ENCODE results near the gene TMEM170A.
"Not testable (repeated sequence)": the region's sequence is repeated elsewhere in the genome, so short reads cannot be mapped to it uniquely, and the experiment has no call there.

Gene TMEM170A

DNA sequence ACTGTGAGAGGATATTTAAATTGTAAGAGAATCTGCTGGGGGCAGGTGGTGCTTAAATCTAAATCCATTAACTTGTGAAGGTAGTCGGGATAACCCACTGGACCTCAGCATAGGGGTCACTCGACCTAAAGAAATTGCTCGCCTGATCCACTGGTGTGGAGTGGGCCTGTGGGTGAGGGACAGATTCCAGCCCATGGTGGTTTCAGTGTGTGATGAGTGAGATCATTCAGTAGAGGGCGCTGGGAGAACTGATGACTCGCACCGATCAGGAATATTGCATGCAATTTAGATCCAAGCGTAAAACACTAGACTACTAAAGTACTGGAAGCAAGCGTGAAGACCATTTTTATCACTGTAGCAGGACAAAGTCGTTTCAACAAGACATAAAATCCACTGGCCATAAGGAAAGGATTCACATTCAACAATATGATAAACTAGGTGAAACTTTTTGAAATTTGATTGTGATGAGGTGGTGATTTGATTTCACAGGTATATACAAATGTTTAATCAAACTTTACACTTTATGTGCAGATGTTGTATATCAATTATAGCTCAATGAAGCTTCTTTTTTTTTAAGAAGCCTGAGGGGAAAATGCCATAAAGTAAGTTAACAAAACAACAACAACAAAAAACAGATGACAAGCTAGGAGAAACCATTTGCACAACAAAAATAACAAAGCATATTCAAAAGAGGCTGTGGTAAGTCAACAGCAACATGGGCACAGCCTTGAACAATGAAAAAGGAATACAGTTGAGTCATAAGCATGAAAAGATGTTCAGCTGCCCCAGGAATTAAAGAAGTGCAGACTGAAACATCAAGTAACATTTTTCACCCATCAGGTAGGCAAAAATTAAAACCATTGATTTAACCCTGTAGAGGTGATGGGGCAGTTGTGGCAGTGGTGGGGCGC, 7.5 kb upstream of the TMEM170A start:
- no peak overlapping the region for H2AFZ ChIP-seq (ENCODE audit: low read depth, low read length)
- no peaks in the 10 kb centered on the region for H3K4me1 ChIP-seq (ENCODE audit: insufficient read depth, low read length)
- H4K20me1 ChIP-seq (ENCODE audit: insufficient read depth, low read length), result no peaks in the 10 kb centered on the region
- no peak overlapping the region for H3K4me3 ChIP-seq (ENCODE audit: low read depth in 1 of 2, low read length in 2 of 2)
- peak; percentile 78 for ATAC-seq (ENCODE audit: insufficient read depth, low read depth)
- no peak overlapping the region for H3K27ac ChIP-seq (ENCODE audit: low read length)
- H3K4me2 ChIP-seq (ENCODE audit: insufficient read depth, low read length), result no peak overlapping the region
- no peaks in the 10 kb centered on the region for H3K9me3 ChIP-seq (ENCODE audit: insufficient read depth, low read length, severe bottlenecking)
- H3K36me3 ChIP-seq (ENCODE audit: insufficient read depth, low read length), result no peaks in the 10 kb centered on the region
- DNase-seq, result peak; percentile 37
- no peak overlapping the region for H3K9ac ChIP-seq (ENCODE audit: low read depth, low read length)
- H3K79me2 ChIP-seq (ENCODE audit: insufficient read depth, low read length), result no peaks in the 10 kb centered on the region
- TF ChIP-seq, protein P1, sequence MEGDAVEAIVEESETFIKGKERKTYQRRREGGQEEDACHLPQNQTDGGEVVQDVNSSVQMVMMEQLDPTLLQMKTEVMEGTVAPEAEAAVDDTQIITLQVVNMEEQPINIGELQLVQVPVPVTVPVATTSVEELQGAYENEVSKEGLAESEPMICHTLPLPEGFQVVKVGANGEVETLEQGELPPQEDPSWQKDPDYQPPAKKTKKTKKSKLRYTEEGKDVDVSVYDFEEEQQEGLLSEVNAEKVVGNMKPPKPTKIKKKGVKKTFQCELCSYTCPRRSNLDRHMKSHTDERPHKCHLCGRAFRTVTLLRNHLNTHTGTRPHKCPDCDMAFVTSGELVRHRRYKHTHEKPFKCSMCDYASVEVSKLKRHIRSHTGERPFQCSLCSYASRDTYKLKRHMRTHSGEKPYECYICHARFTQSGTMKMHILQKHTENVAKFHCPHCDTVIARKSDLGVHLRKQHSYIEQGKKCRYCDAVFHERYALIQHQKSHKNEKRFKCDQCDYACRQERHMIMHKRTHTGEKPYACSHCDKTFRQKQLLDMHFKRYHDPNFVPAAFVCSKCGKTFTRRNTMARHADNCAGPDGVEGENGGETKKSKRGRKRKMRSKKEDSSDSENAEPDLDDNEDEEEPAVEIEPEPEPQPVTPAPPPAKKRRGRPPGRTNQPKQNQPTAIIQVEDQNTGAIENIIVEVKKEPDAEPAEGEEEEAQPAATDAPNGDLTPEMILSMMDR (IDR thresholded peaks at IDR 0.05; ENCODE audit: borderline replicate concordance, extremely low read depth, low read length, poor library complexity, severe bottlenecking), result peak; percentile 78
- no peak for TF ChIP-seq EZH2 (IDR thresholded peaks at IDR 0.05; ENCODE audit: borderline replicate concordance, low read depth, low read length, severe bottlenecking)
- no peaks in the 10 kb centered on the region for H3K27me3 ChIP-seq (ENCODE audit: insufficient read depth, low read length, poor library complexity)

DNA sequence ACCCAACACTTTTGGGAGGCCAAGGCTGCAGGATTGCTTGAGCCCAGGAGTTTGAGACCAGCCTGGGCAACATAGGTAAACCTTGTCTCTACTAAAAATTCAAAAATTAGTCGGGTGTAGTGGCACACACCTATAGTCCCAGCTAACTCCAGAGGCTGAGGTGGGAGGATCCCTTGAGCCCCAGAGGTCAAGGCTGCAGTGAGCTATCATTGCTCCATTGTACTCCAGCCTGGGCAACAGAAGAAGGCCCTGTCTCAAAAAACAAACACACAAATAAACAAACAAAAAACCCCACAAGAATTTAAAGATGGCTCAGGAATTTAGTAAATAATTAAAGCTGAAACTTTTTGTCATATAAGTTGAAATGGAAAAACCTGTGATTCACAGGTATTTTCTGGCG, 2.3 kb upstream of the TMEM170A start:
- no peak overlapping the region for H3K4me3 ChIP-seq (ENCODE audit: low read depth in 1 of 2, low read length in 2 of 2)
- H3K27ac ChIP-seq (ENCODE audit: low read length), result no peak overlapping the region
- peaks cover 24% of the 10 kb centered on the region for H3K4me1 ChIP-seq (ENCODE audit: insufficient read depth, low read length)
- no peak for DNase-seq
- no peak for TF ChIP-seq EZH2 (IDR thresholded peaks at IDR 0.05; ENCODE audit: borderline replicate concordance, low read depth, low read length, severe bottlenecking)
- TF ChIP-seq, protein P1 (IDR thresholded peaks at IDR 0.05; ENCODE audit: borderline replicate concordance, extremely low read depth, low read length, poor library complexity, severe bottlenecking), result no peak
- H3K9ac ChIP-seq (ENCODE audit: low read depth, low read length), result no peak overlapping the region
- no peaks in the 10 kb centered on the region; the same call in 1 of the 2 replicates for H3K36me3 ChIP-seq (ENCODE audit: insufficient read depth, low read length)
- no peak for ATAC-seq (ENCODE audit: insufficient read depth, low read depth)
- no peak overlapping the region for H2AFZ ChIP-seq (ENCODE audit: low read depth, low read length)
- peaks cover 11% of the 10 kb centered on the region; the same call in 1 of the 2 replicates for H4K20me1 ChIP-seq (ENCODE audit: insufficient read depth, low read length)
- no peaks in the 10 kb centered on the region for H3K27me3 ChIP-seq (ENCODE audit: insufficient read depth, low read length, poor library complexity)
- H3K9me3 ChIP-seq (ENCODE audit: insufficient read depth, low read length, severe bottlenecking), result no peaks in the 10 kb centered on the region
- H3K79me2 ChIP-seq (ENCODE audit: insufficient read depth, low read length), result peaks cover 27% of the 10 kb centered on the region
- H3K4me2 ChIP-seq (ENCODE audit: insufficient read depth, low read length), result no peak overlapping the region

DNA sequence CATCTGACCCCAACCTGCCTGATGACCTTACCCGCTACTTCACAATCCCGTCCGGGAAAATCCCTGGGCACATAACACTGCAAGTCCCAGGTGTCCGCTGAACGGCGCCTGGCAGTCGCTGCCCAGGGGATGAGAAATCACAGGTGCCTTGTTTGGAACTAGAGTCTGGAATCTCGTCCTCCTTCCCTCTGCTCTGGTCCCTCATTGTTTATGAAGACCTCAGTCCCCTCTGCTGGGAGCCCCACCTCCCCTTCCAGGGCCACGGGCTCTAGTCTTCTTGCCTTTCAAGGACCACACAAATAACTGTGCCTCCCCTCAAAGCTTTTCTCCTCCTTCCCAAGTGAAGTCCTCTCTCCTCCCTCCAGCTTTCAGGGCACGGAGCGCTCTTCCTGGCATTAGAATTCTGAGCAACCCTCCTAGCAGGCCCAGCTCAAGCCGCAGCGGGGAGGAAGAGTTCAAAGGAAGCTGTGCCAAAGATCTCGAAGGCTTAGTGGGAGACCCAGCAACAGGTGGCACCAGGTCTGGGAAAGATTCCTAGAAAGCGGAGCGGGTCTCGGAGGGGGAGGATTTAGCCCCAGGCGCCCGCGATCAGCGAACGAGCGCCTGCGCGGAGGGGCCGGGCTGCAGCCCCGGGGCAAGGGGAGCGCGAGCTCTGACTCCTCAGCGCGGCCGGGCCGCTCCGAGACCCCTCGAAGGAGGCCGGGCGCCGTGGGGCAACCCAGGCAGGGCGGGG, 934 bp downstream of the TMEM170A start:
- Histone ChIP-seq H3K4me3 (ENCODE audit: low read depth in 1 of 2, low read length in 2 of 2) (peak overlapping the region; percentile 72 to 97), H3K4me1 (ENCODE audit: insufficient read depth, low read length) (peaks cover 30% of the 10 kb centered on the region), H3K27ac (ENCODE audit: low read length) (peak overlapping the region; percentile 96), H3K4me2 (ENCODE audit: insufficient read depth, low read length) (peak overlapping the region; percentile 86), H3K9ac (ENCODE audit: low read depth, low read length) (peak overlapping the region; percentile 91), H3K79me2 (ENCODE audit: insufficient read depth, low read length) (peaks cover 57% of the 10 kb centered on the region), H4K20me1 (ENCODE audit: insufficient read depth, low read length) (peaks cover 40% of the 10 kb centered on the region), H2AFZ (ENCODE audit: low read depth, low read length) (peak overlapping the region; percentile 96)
- not testable (repeated sequence) for H3K36me3 ChIP-seq (ENCODE audit: insufficient read depth, low read length); H3K27me3 ChIP-seq (ENCODE audit: insufficient read depth, low read length, poor library complexity); H3K9me3 ChIP-seq (ENCODE audit: insufficient read depth, low read length, severe bottlenecking)
- peak; percentile 57 for DNase-seq
- peak; percentile 39 for ATAC-seq (ENCODE audit: insufficient read depth, low read depth)

DNA sequence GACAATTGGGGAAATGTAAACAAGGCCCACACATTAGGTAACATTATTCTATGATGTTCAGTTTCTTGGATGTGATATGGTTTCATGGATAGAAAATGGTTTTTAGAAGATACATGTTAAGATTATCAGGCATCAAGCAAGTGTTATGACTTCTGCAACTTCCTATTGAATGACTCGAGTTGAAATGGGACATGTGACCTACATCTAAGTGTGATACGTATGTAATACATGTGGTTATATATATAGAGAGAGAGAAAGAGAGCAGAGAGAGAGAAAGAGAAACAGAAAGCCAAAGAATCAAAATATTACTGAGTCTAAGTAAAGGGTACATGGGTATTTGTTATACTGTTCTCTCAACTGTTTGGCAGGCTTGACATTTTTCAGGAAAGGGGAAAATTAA, 1.7 kb downstream of the TMEM170A start:
- H3K9ac ChIP-seq (ENCODE audit: low read depth, low read length), result peak overlapping the region; percentile 91; the same call in 1 of the 2 replicates
- H3K4me3 ChIP-seq (ENCODE audit: low read depth in 1 of 2, low read length in 2 of 2), result peak overlapping the region in 1 of 2 experiments; percentile 97; a peak in 2 of 4 replicates
- peaks cover 47% of the 10 kb centered on the region for H4K20me1 ChIP-seq (ENCODE audit: insufficient read depth, low read length)
- H3K27ac ChIP-seq (ENCODE audit: low read length), result no peak overlapping the region
- DNase-seq (no peak), ATAC-seq (ENCODE audit: insufficient read depth, low read depth) (no peak)
- peak overlapping the region; percentile 86 for H3K4me2 ChIP-seq (ENCODE audit: insufficient read depth, low read length)
- TF ChIP-seq, protein P1 (IDR thresholded peaks at IDR 0.05; ENCODE audit: borderline replicate concordance, extremely low read depth, low read length, poor library complexity, severe bottlenecking), result no peak
- no peak for TF ChIP-seq EZH2 (IDR thresholded peaks at IDR 0.05; ENCODE audit: borderline replicate concordance, low read depth, low read length, severe bottlenecking)
- no peak overlapping the region for H2AFZ ChIP-seq (ENCODE audit: low read depth, low read length)
- no peaks in the 10 kb centered on the region for H3K9me3 ChIP-seq (ENCODE audit: insufficient read depth, low read length, severe bottlenecking)
- peaks cover 6% of the 10 kb centered on the region for H3K36me3 ChIP-seq (ENCODE audit: insufficient read depth, low read length)
- H3K27me3 ChIP-seq (ENCODE audit: insufficient read depth, low read length, poor library complexity), result no peaks in the 10 kb centered on the region
- peaks cover 64% of the 10 kb centered on the region for H3K79me2 ChIP-seq (ENCODE audit: insufficient read depth, low read length)
- H3K4me1 ChIP-seq (ENCODE audit: insufficient read depth, low read length), result peaks cover 30% of the 10 kb centered on the region
